SK-N-SH (cell line): ENCODE measurements around the gene PICALM. TPM values are rescaled to one million over a fixed set of nuclear protein-coding genes. Genes with fewer than 3 reads are reported as not detected.

Experiments
- CTCF ChIA-PET: fragments of 300-600, 350-600 bp; formaldehyde crosslinking; extraction: SDS; loops from one replicate; lab custom pipeline; 2021; lab: Yijun Ruan, JAX
- POLR2A ChIA-PET: fragments of 350-600 bp; sonication (Branson Sonifier 250); formaldehyde crosslinking; extraction: SDS; loops from one replicate; lab custom pipeline; 2020; ENCODE audit warnings: antibody characterized with exemption, inconsistent platforms; lab: Yijun Ruan, JAX
- DNase-seq: peaks from one replicate; pipeline ENCODE4 v3.0.0; 2012
- H2AFZ ChIP-seq: fragments of 200-600 bp; sonication (generic); 2 replicates; pipeline ENCODE4 v1.8.1; 2016; ENCODE audit warnings: antibody characterized with exemption, mild to moderate bottlenecking, low read depth
- H3F3A ChIP-seq: fragments of 200-600 bp; sonication (generic); replicated peaks from 2 replicates; pipeline ENCODE3; 2016; ENCODE audit warnings: antibody characterized with exemption, mild to moderate bottlenecking; ENCODE audit not compliant: insufficient read depth
- H3K27ac ChIP-seq, 2 experiments: fragments of 200-500 bp in 1 of 2; fragments of 200-600 bp in 1 of 2; sonication (Bioruptor generic) in 1 of 2; sonication (generic), shearing (Covaris generic) in 1 of 2; 2 replicates each; pipeline versions ENCODE4 v1.5.1 to v1.6.1; 2014 to 2016; ENCODE audit warnings: low read depth in 2 of 2, inconsistent platforms in 1 of 2, low read length in 1 of 2, mild to moderate bottlenecking in 1 of 2, mixed read lengths in 1 of 2
- H3K27me3 ChIP-seq: fragments of 200-600 bp; sonication (generic), shearing (Covaris generic); 2 replicates; pipeline ENCODE4 v1.6.1; 2016; ENCODE audit warnings: mixed run types; ENCODE audit not compliant: insufficient read depth
- H3K36me3 ChIP-seq, 2 experiments: fragments of 200-500 bp in 1 of 2; fragments of 200-600 bp in 1 of 2; sonication (Bioruptor generic) in 1 of 2; sonication (generic) in 1 of 2; replicated peaks in 1 of 2; 2 replicates each; pipeline versions ENCODE3 to v1.5.1; 2014 to 2016; ENCODE audit warnings: low read length in 1 of 2, mild to moderate bottlenecking in 1 of 2; ENCODE audit not compliant: insufficient read depth in 2 of 2, control insufficient read depth in 1 of 2
- H3K4me1 ChIP-seq, 2 experiments: fragments of 200-500 bp in 1 of 2; fragments of 200-600 bp in 1 of 2; sonication (Bioruptor generic) in 1 of 2; sonication (generic), shearing (Covaris generic) in 1 of 2; 2 replicates each; pipeline versions ENCODE4 v1.5.1 to v1.6.1; 2014 to 2016; ENCODE audit warnings: low read depth in 1 of 2, low read length in 1 of 2, mixed run types in 1 of 2; ENCODE audit not compliant: insufficient read depth in 2 of 2, control insufficient read depth in 1 of 2
- H3K4me2 ChIP-seq: fragments of 200-600 bp; sonication (generic), shearing (Covaris generic); 2 replicates; pipeline ENCODE4 v1.6.1; 2017; ENCODE audit warnings: mixed run types
- H3K4me3 ChIP-seq, 2 experiments: fragments of 200-500 bp in 1 of 2; fragments of 200-600 bp in 1 of 2; sonication (Bioruptor generic) in 1 of 2; sonication (generic), shearing (Covaris generic) in 1 of 2; 2 replicates each; pipeline versions ENCODE4 v1.5.1 to v1.8.1; 2014 to 2016; ENCODE audit warnings: low read depth in 2 of 2, inconsistent platforms in 1 of 2, low read length in 1 of 2, mild to moderate bottlenecking in 1 of 2, mixed read lengths in 1 of 2, moderate library complexity in 1 of 2
- H3K79me2 ChIP-seq: fragments of 200-600 bp; sonication (generic); 2 replicates; pipeline ENCODE4 v1.8.1; 2017; ENCODE audit warnings: mild to moderate bottlenecking; ENCODE audit not compliant: insufficient read depth
- H3K9ac ChIP-seq: fragments of 200-600 bp; sonication (generic); 2 replicates; pipeline ENCODE4 v1.6.1; 2017; ENCODE audit warnings: mixed run types
- H3K9me2 ChIP-seq: fragments of 200-600 bp; sonication (generic); 2 replicates; pipeline ENCODE4 v1.6.1; 2017; ENCODE audit warnings: mixed run types
- H3K9me3 ChIP-seq: fragments of 200-600 bp; sonication (generic); 2 replicates; pipeline ENCODE4 v1.6.1; 2017; ENCODE audit warnings: mixed run types, mild to moderate bottlenecking, moderate library complexity
- H4K20me1 ChIP-seq: fragments of 200-600 bp; sonication (generic); 2 replicates; pipeline ENCODE4 v1.6.1; 2017; ENCODE audit warnings: mild to moderate bottlenecking, mixed run types; ENCODE audit not compliant: insufficient read depth
- CHD2 ChIP-seq: fragments of 150-350 bp; IDR thresholded peaks from 2 replicates; pipeline ENCODE4 v1.6.1; 2018; ENCODE audit warnings: low read length; ENCODE audit not compliant: partially characterized antibody
- CTCF ChIP-seq: fragments of 200-600 bp; sonication (generic); IDR thresholded peaks from 2 replicates; pipeline ENCODE4 v1.6.1; 2017; ENCODE audit warnings: antibody characterized with exemption, mild to moderate bottlenecking, moderate library complexity
- EP300 ChIP-seq, 2 experiments: IDR thresholded peaks; 2 replicates each; pipeline versions ENCODE4 v1.4.0 to v1.6.1; 2012; ENCODE audit warnings: borderline replicate concordance in 1 of 2, low read depth in 1 of 2, low read length in 1 of 2
- FOXM1 ChIP-seq: IDR thresholded peaks from 2 replicates; pipeline ENCODE4 v1.4.0; 2012; ENCODE audit warnings: low read depth, mild to moderate bottlenecking
- GATA2 ChIP-seq: sonication (generic); formaldehyde crosslinking; IDR thresholded peaks from 2 replicates; pipeline ENCODE4 v1.5.0; 2020; ENCODE audit warnings: mild to moderate bottlenecking, missing genetic modification reagents
- MAX ChIP-seq: IDR thresholded peaks from 2 replicates; pipeline ENCODE4 v1.4.0; 2012; ENCODE audit warnings: low read depth
- MEF2A ChIP-seq: IDR thresholded peaks from 2 replicates; pipeline ENCODE4 v1.4.0; 2012; ENCODE audit warnings: low read depth, borderline replicate concordance
- POLR2AphosphoS5 ChIP-seq: IDR thresholded peaks from 2 replicates; pipeline ENCODE4 v1.6.1; 2012; ENCODE audit warnings: low read depth, low read length
- RAD21 ChIP-seq: IDR thresholded peaks from 2 replicates; pipeline ENCODE4 v1.6.1; 2012; ENCODE audit warnings: mild to moderate bottlenecking, low read length
- RCOR1 ChIP-seq: fragments of 150-350 bp; IDR thresholded peaks from 2 replicates; pipeline ENCODE4 v1.6.1; 2017; ENCODE audit warnings: antibody characterized with exemption, low read length
- RXRA ChIP-seq: IDR thresholded peaks from 2 replicates; pipeline ENCODE4 v1.4.0; 2012; ENCODE audit warnings: low read depth, mild to moderate bottlenecking, borderline replicate concordance
- SIN3A ChIP-seq: IDR thresholded peaks from 2 replicates; pipeline ENCODE4 v1.6.1; 2012; ENCODE audit warnings: low read depth, mild to moderate bottlenecking, low read length, moderate library complexity, borderline replicate concordance
- SMC3 ChIP-seq: IDR thresholded peaks from 2 replicates; pipeline ENCODE4 v1.6.1; 2012; ENCODE audit warnings: low read depth, low read length, improper control_type of control experiment
- TCF12 ChIP-seq: IDR thresholded peaks from 2 replicates; pipeline ENCODE4 v1.4.0; 2012
- YY1 ChIP-seq: IDR thresholded peaks from 2 replicates; pipeline ENCODE4 v1.4.0; 2012; ENCODE audit warnings: low read depth, mild to moderate bottlenecking
- WGBS: methylation state at CpG from one replicate; pipeline ENCODE4 v1.1.6; 2017; ENCODE audit warnings: low lambda C conversion rate; 5-methylcytosine and 5-hydroxymethylcytosine counted together
- polyA plus RNA-seq, 3 experiments: library from polyadenylated mRNA; depleted of rRNA; stranded (reverse); fragments of >200 nt; gene quantifications; 2 replicates each; pipeline ENCODE4 v1.2.3, GENCODE V29; 2012
- TF ChIP-seq, protein P1 (sequence below): IDR thresholded peaks from 2 replicates; pipeline ENCODE4 v1.4.0; 2012; ENCODE audit warnings: low read depth, borderline replicate concordance
- TF ChIP-seq, protein P2 (sequence below): fragments of 150-350 bp; IDR thresholded peaks from 2 replicates; pipeline ENCODE4 v1.6.1; 2016; ENCODE audit warnings: mild to moderate bottlenecking, low read depth, low read length
- TF ChIP-seq, protein P3 (sequence below): IDR thresholded peaks from 2 replicates; pipeline ENCODE4; 2012

Gene PICALM
- polyA plus RNA-seq, 1 of the 3 experiments (the other 2 are of a cell fraction) = 103 TPM

- no peak overlapping the region for H3K4me2 ChIP-seq
- TF ChIP-seq RAD21 = no peak
- TF ChIP-seq GATA2 (CRISPR knock-in tag) = no peak
- no peak for TF ChIP-seq EP300 (IDR thresholded peaks at IDR 0.05; ENCODE audit: borderline replicate concordance in 1 of 2, low read depth in 1 of 2, low read length in 1 of 2)
- no peak for TF ChIP-seq POLR2AphosphoS5
- TF ChIP-seq, protein P1, sequence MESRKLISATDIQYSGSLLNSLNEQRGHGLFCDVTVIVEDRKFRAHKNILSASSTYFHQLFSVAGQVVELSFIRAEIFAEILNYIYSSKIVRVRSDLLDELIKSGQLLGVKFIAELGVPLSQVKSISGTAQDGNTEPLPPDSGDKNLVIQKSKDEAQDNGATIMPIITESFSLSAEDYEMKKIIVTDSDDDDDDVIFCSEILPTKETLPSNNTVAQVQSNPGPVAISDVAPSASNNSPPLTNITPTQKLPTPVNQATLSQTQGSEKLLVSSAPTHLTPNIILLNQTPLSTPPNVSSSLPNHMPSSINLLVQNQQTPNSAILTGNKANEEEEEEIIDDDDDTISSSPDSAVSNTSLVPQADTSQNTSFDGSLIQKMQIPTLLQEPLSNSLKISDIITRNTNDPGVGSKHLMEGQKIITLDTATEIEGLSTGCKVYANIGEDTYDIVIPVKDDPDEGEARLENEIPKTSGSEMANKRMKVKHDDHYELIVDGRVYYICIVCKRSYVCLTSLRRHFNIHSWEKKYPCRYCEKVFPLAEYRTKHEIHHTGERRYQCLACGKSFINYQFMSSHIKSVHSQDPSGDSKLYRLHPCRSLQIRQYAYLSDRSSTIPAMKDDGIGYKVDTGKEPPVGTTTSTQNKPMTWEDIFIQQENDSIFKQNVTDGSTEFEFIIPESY = no peak
- no peak for TF ChIP-seq SIN3A
- no peak for TF ChIP-seq MAX
- TF ChIP-seq RXRA = no peak
- TF ChIP-seq, protein P2, sequence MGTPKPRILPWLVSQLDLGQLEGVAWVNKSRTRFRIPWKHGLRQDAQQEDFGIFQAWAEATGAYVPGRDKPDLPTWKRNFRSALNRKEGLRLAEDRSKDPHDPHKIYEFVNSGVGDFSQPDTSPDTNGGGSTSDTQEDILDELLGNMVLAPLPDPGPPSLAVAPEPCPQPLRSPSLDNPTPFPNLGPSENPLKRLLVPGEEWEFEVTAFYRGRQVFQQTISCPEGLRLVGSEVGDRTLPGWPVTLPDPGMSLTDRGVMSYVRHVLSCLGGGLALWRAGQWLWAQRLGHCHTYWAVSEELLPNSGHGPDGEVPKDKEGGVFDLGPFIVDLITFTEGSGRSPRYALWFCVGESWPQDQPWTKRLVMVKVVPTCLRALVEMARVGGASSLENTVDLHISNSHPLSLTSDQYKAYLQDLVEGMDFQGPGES = no peak
- ChIA-PET POLR2A (no interaction called here), CTCF (interaction anchor here (1.2 kb wide), 1 partner anchor 10 kb away, joined by 3 read pairs; no protein-coding TSS in a partner anchor)
- H3K9me3 ChIP-seq = no peaks in the 10 kb centered on the region
- H3K27ac ChIP-seq = no peak overlapping the region
- no peaks in the 10 kb centered on the region for H3K79me2 ChIP-seq
- H3K36me3 ChIP-seq = no peaks in the 10 kb centered on the region
- peaks cover 3% of the 10 kb centered on the region in 2 experiments; a peak in 2 of 4 replicates for H3K4me1 ChIP-seq
- H3F3A ChIP-seq = peaks cover 13% of the 10 kb centered on the region
- no peak overlapping the region for H3K4me3 ChIP-seq
- no peaks in the 10 kb centered on the region for H3K27me3 ChIP-seq
- 43% methylated on average over 1 of the region's 1 CpG for WGBS
- no peak overlapping the region for H2AFZ ChIP-seq
- no peak for DNase-seq
- H3K9ac ChIP-seq = no peak overlapping the region
- H3K9me2 ChIP-seq = no peaks in the 10 kb centered on the region
- H4K20me1 ChIP-seq = no peaks in the 10 kb centered on the region
Measured at GRCh38 chr11:86091086-86091485, 22.2 kb upstream of the PICALM start.

GRCh38 chr11:86089659-86090058, 20.8 kb upstream of the PICALM start:
- ChIA-PET POLR2A (no interaction called here), CTCF (interaction anchor here (1.2 to 1.6 kb wide), 2 partner anchors 11 to 15 kb away, joined by 3 to 5 read pairs; no protein-coding TSS in a partner anchor)
- Histone ChIP-seq H3F3A (peaks cover 13% of the 10 kb centered on the region), H3K79me2 (no peaks in the 10 kb centered on the region), H3K9ac (no peak overlapping the region; the same call in 1 of the 2 replicates), H3K36me3 (no peaks in the 10 kb centered on the region), H3K27me3 (no peaks in the 10 kb centered on the region), H3K9me2 (no peaks in the 10 kb centered on the region), H3K4me2 (no peak overlapping the region), H2AFZ (no peak overlapping the region), H3K27ac (peak overlapping the region; percentile 13 to 63; a peak in 3 of 4 replicates), H3K4me3 (no peak overlapping the region), H4K20me1 (no peaks in the 10 kb centered on the region), H3K4me1 (peaks cover 3% of the 10 kb centered on the region in 2 experiments; a peak in 2 of 4 replicates), H3K9me3 (no peaks in the 10 kb centered on the region)
- 5% methylated on average over 1 of the region's 1 CpG for WGBS
- DNase-seq = peak; percentile 63
- TF ChIP-seq CHD2 = peak; percentile 59
- no peak for TF ChIP-seq SMC3
- TF ChIP-seq CTCF = no peak
- TF ChIP-seq, protein P3, sequence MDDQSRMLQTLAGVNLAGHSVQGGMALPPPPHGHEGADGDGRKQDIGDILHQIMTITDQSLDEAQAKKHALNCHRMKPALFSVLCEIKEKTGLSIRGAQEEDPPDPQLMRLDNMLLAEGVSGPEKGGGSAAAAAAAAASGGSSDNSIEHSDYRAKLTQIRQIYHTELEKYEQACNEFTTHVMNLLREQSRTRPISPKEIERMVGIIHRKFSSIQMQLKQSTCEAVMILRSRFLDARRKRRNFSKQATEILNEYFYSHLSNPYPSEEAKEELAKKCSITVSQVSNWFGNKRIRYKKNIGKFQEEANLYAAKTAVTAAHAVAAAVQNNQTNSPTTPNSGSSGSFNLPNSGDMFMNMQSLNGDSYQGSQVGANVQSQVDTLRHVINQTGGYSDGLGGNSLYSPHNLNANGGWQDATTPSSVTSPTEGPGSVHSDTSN = peak; percentile 90
- TF ChIP-seq POLR2AphosphoS5 = peak; percentile 48; the same call in 1 of the 2 replicates
- peak; percentile 87 for TF ChIP-seq TCF12
- peak; percentile 96 for TF ChIP-seq RCOR1
- no peak for TF ChIP-seq RXRA
- TF ChIP-seq YY1 = no peak
- TF ChIP-seq SIN3A = 0 out of 2 replicates have a peak, but pooled peaks have one; percentile 23
- peak; percentile 33 for TF ChIP-seq GATA2 (CRISPR knock-in tag)
- peak; percentile 57 for TF ChIP-seq MEF2A
- TF ChIP-seq EP300 (IDR thresholded peaks at IDR 0.05; ENCODE audit: borderline replicate concordance in 1 of 2, low read depth in 1 of 2, low read length in 1 of 2) = peak; percentile 78 to 82
- TF ChIP-seq, protein P1 = no peak
- TF ChIP-seq FOXM1 = 0 out of 2 replicates have a peak, but pooled peaks have one; percentile 24
